GM21528 (cell line): Measurements from ENCODE around the gene FAM50A.
A peak's percentile ranks its signal among the peaks of the same experiment; 100 is the strongest.

ENCODE experiments used
- ATAC-seq: cut with Tn5 transposase; IDR thresholded peaks from one replicate; pipeline ENCODE4 v1.9.1; 2021; ENCODE audit warnings: mild to moderate bottlenecking, moderate library complexity; ENCODE audit not compliant: unreplicated experiment, low FRiP score

Gene FAM50A

GRCh38 chrX:154437971-154438893, 5.7 kb upstream of the FAM50A start:
- ATAC-seq, result no peak

- ATAC-seq, result no peak
Observed at GRCh38 chrX:154439841-154440240, 4.1 kb upstream of the FAM50A start.

GRCh38 chrX:154440623-154441357, 3.2 kb upstream of the FAM50A start:
- no peak for ATAC-seq

- ATAC-seq, result no peak
Observed at GRCh38 chrX:154441564-154441963, 2.4 kb upstream of the FAM50A start.

GRCh38 chrX:154441984-154442707, 1.8 kb upstream of the FAM50A start:
- ATAC-seq, result no peak

GRCh38 chrX:154443479-154443910, 446 bp upstream of the FAM50A start:
- ATAC-seq, result peak; percentile 13

- ATAC-seq, result no peak
Observed at GRCh38 chrX:154444755-154445246, 860 bp downstream of the FAM50A start.

- no peak for ATAC-seq
Observed at GRCh38 chrX:154445776-154446175, 1.8 kb downstream of the FAM50A start.

- no peak for ATAC-seq
Observed at GRCh38 chrX:154446430-154446829, 2.5 kb downstream of the FAM50A start.

GRCh38 chrX:154448484-154448883, 4.5 kb downstream of the FAM50A start:
- no peak for ATAC-seq

GRCh38 chrX:154449618-154450017, 5.7 kb downstream of the FAM50A start:
- ATAC-seq, result no peak

- ATAC-seq, result no peak
Observed at GRCh38 chrX:154450312-154450711, 6.4 kb downstream of the FAM50A start.

GRCh38 chrX:154452823-154453222, 8.9 kb downstream of the FAM50A start:
- no peak for ATAC-seq

- ATAC-seq, result peak; percentile 56
Observed at GRCh38 chrX:154457491-154458115, 13.7 kb downstream of the FAM50A start.

GRCh38 chrX:154458116-154458953, 14.4 kb downstream of the FAM50A start, which contains the start of gene PLXNA3:
PLXNA3 (plus strand) TSS chrX:154458281; CDS start chrX:154460184, 1,903 bp downstream.
- ATAC-seq, result peak; percentile 57

GRCh38 chrX:154458954-154459778, 15.2 kb downstream of the FAM50A start:
- ATAC-seq, result no peak

GRCh38 chrX:154459832-154460231, 15.9 kb downstream of the FAM50A start:
- ATAC-seq, result no peak

GRCh38 chrX:154460326-154460725, 16.4 kb downstream of the FAM50A start:
- no peak for ATAC-seq
